ENCODE data around the gene PRG3.

PRG3 gene, protein sequence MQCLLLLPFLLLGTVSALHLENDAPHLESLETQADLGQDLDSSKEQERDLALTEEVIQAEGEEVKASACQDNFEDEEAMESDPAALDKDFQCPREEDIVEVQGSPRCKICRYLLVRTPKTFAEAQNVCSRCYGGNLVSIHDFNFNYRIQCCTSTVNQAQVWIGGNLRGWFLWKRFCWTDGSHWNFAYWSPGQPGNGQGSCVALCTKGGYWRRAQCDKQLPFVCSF

GRCh38 chr11:57380975-57381374 is at the start of gene PRG3:
PRG3 (minus strand) TSS chr11:57381150; CDS start chr11:57380708, 442 bp downstream.
- no peak for DNase-seq (ENCODE audit: low read depth)

GRCh38 chr11:57429946-57430345 is 49.0 kb upstream of the PRG3 start:
- no peak for DNase-seq (ENCODE audit: low read depth)

DNA sequence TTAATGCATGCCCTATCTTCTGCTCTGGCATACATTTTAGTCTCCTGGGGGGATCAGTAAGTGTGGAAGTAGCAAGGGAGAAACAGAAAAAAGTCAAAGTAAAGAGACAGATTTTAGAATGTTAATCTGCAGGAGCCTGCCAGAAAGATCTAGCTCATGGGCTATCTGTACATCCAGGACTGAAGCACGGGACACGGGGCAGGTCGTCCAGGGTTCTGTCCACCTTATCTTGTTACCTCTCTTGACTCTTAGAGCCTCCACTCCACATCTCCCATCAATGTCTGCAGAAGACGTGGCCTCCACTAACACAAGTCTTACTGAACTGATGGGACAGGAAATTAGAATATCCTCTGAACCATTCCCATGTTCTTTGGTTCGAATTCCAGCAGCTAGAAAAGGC is 47.7 kb upstream of the PRG3 start:
- DNase-seq (ENCODE audit: low read depth): no peak

GRCh38 chr11:57427727-57428082 is 46.8 kb upstream of the PRG3 start:
- no peak for DNase-seq (ENCODE audit: low read depth)

DNA sequence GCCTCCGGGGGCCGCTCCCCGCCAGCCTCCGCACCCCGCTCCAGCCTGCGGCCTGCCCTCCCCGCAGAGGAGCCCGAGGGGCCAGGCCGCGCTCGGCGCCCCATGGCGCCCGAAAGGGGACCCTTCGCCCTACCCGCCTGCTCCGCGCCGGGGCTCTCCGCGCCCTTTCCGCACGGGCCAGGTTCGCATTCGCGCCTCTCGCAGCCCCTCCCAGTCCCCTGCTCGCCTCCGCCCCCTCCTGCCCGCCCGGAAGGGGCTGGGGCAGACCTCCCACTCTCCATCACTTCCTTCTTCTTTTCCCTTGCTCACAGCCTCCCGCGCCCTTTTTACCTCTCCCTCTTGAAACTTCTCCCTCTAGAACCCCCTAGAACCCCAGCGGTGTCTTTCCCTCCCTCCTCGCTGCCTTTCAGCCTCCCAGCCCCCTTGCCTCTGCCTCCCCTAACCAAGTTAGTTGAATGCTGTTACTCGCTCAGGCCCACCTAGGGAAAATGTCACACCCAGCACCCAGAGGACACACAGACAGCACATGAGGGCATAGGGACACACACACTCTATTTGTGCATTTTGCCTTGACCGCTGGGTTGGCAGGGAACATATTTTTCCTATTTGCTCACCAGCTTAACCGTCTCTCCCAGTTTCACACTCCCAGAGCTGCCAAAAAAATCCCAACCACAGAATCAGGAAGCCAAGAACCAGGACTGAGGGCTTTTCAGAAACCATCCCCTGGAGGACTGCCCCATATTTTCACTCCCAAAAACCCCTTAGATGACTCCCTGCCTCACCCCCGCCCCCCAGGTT is 46.2 kb upstream of the PRG3 start, which contains the start of gene SLC43A3:
Gene SLC43A3, minus strand, starts transcription at position 193 of the 798 bp plus-strand sequence. CDS start 949 bp downstream, outside the sequence.
- DNase-seq (ENCODE audit: low read depth): peak; percentile 73

GRCh38 chr11:57426439-57426928 is 45.5 kb upstream of the PRG3 start:
- DNase-seq (ENCODE audit: low read depth): no peak

DNA sequence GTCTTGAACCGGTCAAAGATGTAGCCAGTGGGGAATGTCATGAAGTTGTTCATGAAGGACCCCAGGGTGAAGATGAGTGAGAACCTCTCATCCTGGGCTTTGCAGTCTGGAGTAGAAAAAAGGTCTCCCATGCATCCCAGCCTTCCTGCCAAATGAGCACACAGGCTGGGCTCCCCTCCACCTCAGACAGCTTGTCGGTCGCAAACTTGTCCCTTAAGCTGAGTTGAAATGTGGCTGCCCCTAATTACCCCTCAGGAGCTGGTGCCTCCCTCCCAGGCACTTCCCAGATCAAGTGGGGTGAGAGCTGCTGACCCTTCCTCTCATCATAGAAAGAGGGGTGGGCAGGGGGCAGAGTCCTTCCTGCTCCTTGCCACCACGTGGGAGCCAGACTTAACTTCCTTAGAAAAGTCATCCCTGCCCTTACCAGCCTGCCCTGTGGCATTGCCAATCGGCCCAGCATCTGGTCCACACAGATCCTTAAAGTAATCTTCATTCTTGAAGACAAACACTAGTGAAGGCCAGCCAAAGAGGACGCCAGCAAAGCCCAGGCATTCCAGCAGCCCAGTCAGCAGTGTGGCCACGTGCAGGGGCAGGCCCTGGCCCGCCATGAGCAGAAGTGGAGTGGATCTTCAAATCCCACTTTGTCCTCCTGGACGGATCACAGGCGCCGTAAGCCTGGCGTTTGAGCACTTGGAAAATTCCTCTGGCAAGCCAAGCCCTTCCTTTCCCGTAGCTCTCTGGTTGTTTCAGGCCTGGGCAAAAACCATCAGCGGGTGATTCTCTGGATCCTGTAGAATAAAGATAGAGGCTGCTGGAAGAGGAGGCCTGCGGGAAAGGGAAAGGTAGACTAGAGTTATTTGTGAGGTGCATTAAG is 44.9 kb upstream of the PRG3 start:
- DNase-seq (ENCODE audit: low read depth): no peak

- DNase-seq (ENCODE audit: low read depth): peak; percentile 73
Measured at GRCh38 chr11:57424792-57425564, 44.0 kb upstream of the PRG3 start.

DNA sequence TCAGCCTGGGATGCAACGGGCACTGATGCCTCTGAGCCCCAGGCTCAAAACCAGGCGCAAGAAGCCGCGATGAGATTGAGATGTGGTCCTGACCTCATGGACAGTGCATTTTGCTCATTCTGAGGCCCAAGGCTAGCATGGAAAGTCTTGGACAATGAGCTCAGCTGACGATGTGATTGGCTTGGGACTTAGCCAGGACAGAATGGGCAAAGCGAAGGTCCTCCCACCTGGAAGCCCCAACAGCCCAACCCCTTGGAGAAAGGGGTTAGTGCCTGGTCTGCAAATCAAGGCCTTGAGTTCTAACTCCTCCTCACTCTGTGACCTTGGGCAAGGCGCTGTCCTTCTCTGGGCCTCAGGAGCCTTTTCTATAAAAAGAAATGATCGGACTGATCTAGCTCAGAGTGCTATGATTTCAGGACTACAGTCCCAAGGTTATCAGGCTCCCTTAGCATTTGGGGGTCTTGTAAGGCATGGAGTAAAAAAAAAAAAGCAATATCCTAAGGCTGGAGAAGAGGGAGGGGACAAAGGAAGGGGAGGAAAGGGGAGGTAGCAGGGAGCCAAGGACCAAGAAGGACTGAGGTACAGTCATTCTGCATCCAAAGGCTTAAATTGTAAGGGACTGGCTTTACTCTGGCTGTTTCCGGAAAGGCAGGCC is 43.3 kb upstream of the PRG3 start:
- no peak for DNase-seq (ENCODE audit: low read depth)

GRCh38 chr11:57422669-57423068 is 41.7 kb upstream of the PRG3 start:
- no peak for DNase-seq (ENCODE audit: low read depth)

DNA sequence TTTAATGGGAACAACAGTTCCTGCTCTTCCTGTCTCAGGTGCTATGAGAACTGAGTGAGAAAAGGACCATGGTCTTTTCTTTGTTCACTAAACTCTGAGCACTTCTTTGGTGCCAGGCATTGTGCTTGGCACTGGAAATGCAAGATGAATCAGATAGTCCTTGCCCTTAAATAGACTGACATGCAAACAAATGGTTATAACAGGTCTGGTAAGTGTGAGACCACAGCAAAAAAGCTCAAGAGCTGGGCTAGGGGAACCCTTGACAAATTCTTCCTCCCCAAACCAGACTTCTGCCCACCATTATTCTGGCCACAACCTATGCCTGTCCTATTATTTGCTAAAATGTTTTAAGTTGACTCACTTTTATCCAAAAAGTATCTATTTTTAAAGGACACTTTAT is 40.9 kb upstream of the PRG3 start:
- no peak for DNase-seq (ENCODE audit: low read depth)

GRCh38 chr11:57421066-57421465 is 40.1 kb upstream of the PRG3 start:
- no peak for DNase-seq (ENCODE audit: low read depth)

GRCh38 chr11:57419146-57419545 is 38.2 kb upstream of the PRG3 start:
- no peak for DNase-seq (ENCODE audit: low read depth)

GRCh38 chr11:57418131-57418530 is 37.2 kb upstream of the PRG3 start:
- DNase-seq (ENCODE audit: low read depth): no peak

DNA sequence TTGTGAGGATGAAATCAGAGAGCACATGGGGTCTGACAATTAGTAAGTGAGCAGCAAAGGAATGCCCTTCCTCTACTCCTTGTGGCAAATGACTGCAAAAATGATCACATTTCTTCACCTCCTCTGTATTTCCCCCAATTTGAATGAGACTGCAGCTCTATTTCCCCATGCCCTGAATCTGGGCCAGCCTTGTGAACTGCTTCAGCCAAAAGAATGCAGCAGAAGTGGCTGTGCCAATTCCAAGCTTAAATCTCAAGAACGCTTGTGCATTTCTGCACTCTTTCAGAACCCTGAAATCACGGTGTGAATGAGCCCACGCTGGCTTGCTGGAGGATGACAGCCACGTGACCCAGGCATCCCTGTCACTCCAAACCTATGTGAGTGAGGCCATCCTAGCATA is 36.1 kb upstream of the PRG3 start:
- no peak for DNase-seq (ENCODE audit: low read depth)

GRCh38 chr11:57416436-57416835 is 35.5 kb upstream of the PRG3 start:
- no peak for DNase-seq (ENCODE audit: low read depth)

- DNase-seq (ENCODE audit: low read depth): no peak
Measured at GRCh38 chr11:57414612-57415212, 33.8 kb upstream of the PRG3 start.

- no peak for DNase-seq (ENCODE audit: low read depth)
Measured at GRCh38 chr11:57413681-57414080, 32.7 kb upstream of the PRG3 start.

DNA sequence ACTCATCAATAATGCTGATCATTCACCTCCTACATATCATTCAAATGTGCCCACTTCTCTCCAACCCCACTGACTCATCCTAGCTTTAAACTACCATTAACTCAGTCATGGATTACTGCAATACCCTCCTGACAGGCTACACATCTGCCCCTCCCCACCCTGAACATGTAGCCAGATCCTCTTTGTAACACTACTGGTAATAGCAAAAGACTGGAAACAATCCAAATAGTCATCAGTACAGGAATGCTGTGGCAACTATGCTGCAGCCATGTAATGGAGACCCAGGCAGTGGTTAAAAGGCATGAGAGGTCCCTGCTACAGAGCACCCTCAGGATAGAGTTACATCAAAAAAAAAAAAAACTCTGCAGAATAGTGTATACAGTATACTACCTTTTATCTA is 29.3 kb upstream of the PRG3 start:
- DNase-seq (ENCODE audit: low read depth): no peak

DNA sequence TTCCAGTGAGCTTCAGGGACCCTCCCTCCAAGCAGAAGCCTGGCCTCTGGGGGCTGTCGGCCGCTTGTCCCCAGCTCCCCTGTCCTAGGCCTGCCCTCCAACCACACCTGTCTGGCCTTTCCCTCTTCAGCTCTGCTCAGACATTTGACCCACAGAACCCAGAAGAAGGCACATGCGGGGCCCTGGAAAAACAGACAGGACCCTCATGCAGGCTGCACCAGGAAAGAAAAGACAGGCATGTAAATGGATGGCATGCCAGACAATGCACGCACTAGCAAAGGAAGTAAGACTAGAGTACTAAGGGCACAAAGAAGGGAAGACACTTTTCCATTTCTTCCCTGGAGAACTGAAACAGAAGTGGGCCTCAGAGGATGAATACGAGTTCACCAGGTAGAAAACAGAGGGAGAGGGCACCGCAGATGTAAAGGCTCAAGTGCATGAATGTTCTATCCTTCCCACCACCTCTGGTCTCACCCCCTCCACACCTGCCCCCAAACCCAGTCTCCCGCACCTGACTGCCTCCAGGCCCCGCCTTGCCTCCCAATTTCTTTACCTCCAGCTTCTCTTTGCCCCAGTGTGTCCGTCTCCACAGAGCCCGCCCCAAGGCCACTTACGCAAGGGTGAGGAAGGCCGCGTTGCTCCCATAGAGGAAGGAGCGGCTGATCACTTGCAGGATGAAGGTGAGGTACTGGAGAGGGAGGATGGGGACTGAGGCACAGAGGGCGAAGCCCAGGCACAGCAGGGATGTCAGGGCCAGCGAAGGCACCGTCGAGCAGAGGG is 28.6 kb upstream of the PRG3 start:
- no peak for DNase-seq (ENCODE audit: low read depth)

All from CMK (cell line).